Measurements from ENCODE around the gene AFF1. TPM values are rescaled to one million over a fixed set of nuclear protein-coding genes. Genes with fewer than 3 reads are reported as not detected.

Gene AFF1
- total and polyA plus RNA-seq, 2 donors (not counting 1 experiment from before 2014, with no cell fraction given), result 15.5 to 21.1 TPM

DNA sequence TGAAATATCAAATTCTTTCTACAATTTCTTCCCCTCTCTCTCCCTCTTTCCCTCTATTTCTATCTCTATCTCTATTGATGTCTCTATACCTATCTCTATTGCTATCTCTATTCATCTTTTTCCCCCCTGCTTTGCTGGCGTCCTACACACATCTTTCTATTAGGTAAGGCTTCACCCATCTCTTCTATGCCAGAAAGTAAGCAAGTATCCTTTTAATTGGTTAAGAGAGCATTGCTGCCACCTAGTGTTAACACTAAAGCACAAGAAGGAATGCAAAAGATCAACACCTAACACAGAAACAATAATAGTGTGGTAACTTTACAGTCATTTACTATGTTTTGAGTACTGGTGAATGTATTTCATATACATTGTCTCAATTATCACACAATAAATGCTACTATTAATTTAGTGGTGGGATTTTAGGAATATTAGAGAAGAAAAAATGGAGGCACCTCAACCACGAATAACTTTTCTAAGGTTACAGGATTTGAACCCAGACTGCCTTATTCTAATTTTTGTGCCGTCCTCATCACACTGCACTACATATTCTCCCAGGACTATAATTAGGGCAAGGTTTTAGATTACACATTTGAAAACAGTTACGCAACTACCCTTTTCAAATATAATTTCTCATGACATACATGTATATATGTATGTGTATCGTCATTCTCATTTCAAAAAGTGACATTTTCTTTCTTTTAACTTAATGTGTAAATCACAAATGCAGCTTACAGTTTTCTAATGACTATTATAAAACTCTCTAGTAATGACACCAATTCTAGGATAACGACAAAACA is 38.9 kb upstream of the AFF1 start:
- Histone ChIP-seq H3K27me3 (ENCODE audit: control insufficient read depth, insufficient read depth, low read length) (no peaks in the 10 kb centered on the region), H3K9me3 (ENCODE audit: control insufficient read depth, insufficient read depth, low read depth, low read length) (no peaks in the 10 kb centered on the region), H3K4me2 (ENCODE audit: extremely low read depth, insufficient read depth, low read length) (no peak overlapping the region), H3K4me3 (replicated peaks in 1 of 4; ENCODE audit: control extremely low read depth in 1 of 4, insufficient read depth in 1 of 4, low read depth in 3 of 4, low read length in 4 of 4) (no peak overlapping the region), H3K36me3 (ENCODE audit: control insufficient read depth, insufficient read depth, low read length) (no peaks in the 10 kb centered on the region), H2AFZ (ENCODE audit: low read length) (no peak overlapping the region), H3K4me1 (ENCODE audit: control insufficient read depth, extremely low read depth, insufficient read depth, low read length) (peaks cover 2% of the 10 kb centered on the region), H3K79me2 (ENCODE audit: control insufficient read depth, insufficient read depth, low read length) (no peaks in the 10 kb centered on the region), H3K27ac (ENCODE audit: insufficient read depth, low read length) (no peak overlapping the region), H4K20me1 (ENCODE audit: control insufficient read depth, extremely low read depth, insufficient read depth, low read length) (no peaks in the 10 kb centered on the region), H3K9ac (ENCODE audit: insufficient read depth, low read length) (no peak overlapping the region)
- TF ChIP-seq, protein P1, sequence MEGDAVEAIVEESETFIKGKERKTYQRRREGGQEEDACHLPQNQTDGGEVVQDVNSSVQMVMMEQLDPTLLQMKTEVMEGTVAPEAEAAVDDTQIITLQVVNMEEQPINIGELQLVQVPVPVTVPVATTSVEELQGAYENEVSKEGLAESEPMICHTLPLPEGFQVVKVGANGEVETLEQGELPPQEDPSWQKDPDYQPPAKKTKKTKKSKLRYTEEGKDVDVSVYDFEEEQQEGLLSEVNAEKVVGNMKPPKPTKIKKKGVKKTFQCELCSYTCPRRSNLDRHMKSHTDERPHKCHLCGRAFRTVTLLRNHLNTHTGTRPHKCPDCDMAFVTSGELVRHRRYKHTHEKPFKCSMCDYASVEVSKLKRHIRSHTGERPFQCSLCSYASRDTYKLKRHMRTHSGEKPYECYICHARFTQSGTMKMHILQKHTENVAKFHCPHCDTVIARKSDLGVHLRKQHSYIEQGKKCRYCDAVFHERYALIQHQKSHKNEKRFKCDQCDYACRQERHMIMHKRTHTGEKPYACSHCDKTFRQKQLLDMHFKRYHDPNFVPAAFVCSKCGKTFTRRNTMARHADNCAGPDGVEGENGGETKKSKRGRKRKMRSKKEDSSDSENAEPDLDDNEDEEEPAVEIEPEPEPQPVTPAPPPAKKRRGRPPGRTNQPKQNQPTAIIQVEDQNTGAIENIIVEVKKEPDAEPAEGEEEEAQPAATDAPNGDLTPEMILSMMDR (conservative IDR thresholded peaks at IDR 0.05 in 1 of 2, IDR thresholded peaks at IDR 0.05 in 1 of 2; ENCODE audit: low read depth in 1 of 2, low read length in 2 of 2), result peak; percentile 47 to 65
- TF ChIP-seq EZH2 (IDR thresholded peaks at IDR 0.05; ENCODE audit: low read length, missing control alignments), result no peak
- DNase-seq (ENCODE audit: low read depth in 2 of 2), result peak; percentile 64 to 81

DNA sequence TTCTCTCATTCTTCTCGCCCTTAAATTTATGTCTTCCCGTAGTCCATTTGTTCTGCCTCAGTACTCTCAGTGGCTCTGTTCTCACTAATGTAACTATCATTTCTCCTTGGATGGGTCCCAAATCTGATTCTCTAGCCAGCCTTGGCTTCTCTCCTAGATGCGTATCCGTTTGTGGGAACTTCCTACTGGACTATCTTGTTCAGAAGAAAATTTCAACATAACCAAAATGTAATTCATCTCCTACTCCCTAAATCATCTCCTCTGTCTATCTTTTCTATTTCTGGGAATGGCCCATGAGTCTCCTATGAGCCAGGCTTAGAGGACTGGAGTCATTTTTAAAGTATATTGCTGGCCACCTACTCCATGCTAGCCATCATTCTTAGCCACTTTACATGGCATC is 38.2 kb upstream of the AFF1 start:
- Histone ChIP-seq H3K4me3 (replicated peaks in 1 of 4; ENCODE audit: control extremely low read depth in 1 of 4, insufficient read depth in 1 of 4, low read depth in 3 of 4, low read length in 4 of 4) (no peak overlapping the region), H3K9ac (ENCODE audit: insufficient read depth, low read length) (no peak overlapping the region), H4K20me1 (ENCODE audit: control insufficient read depth, extremely low read depth, insufficient read depth, low read length) (no peaks in the 10 kb centered on the region), H3K4me2 (ENCODE audit: extremely low read depth, insufficient read depth, low read length) (no peak overlapping the region), H3K27ac (ENCODE audit: insufficient read depth, low read length) (no peak overlapping the region), H3K9me3 (ENCODE audit: control insufficient read depth, insufficient read depth, low read depth, low read length) (no peaks in the 10 kb centered on the region), H2AFZ (ENCODE audit: low read length) (no peak overlapping the region), H3K79me2 (ENCODE audit: control insufficient read depth, insufficient read depth, low read length) (no peaks in the 10 kb centered on the region), H3K27me3 (ENCODE audit: control insufficient read depth, insufficient read depth, low read length) (no peaks in the 10 kb centered on the region), H3K4me1 (ENCODE audit: control insufficient read depth, extremely low read depth, insufficient read depth, low read length) (peaks cover 2% of the 10 kb centered on the region), H3K36me3 (ENCODE audit: control insufficient read depth, insufficient read depth, low read length) (no peaks in the 10 kb centered on the region)
- TF ChIP-seq, protein P1 (conservative IDR thresholded peaks at IDR 0.05 in 1 of 2, IDR thresholded peaks at IDR 0.05 in 1 of 2; ENCODE audit: low read depth in 1 of 2, low read length in 2 of 2), result no peak
- no peak for TF ChIP-seq EZH2 (IDR thresholded peaks at IDR 0.05; ENCODE audit: low read length, missing control alignments)
- peak; percentile 29 to 30 for DNase-seq (ENCODE audit: low read depth in 2 of 2)

DNA sequence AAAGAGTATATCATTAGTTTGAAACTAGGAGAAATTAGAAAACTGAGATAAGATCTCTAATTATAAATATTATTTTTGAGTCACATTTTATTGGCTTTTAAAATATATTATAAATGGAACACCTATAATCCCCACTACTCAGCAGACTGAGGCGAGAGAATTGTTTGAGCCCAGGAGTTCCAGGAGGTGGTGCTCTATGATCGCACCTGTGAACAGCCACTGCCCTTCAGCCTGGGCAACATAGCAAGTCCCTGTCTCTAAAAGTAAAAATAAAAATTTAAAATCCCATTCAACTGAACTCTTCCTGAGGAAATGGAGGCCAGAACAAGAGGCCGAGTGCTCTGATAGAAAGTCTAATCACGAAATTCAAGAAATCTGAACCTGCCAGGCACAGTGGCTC is 36.2 kb upstream of the AFF1 start:
- Histone ChIP-seq H4K20me1 (ENCODE audit: control insufficient read depth, extremely low read depth, insufficient read depth, low read length) (no peaks in the 10 kb centered on the region), H3K27me3 (ENCODE audit: control insufficient read depth, insufficient read depth, low read length) (no peaks in the 10 kb centered on the region), H3K9ac (ENCODE audit: insufficient read depth, low read length) (no peak overlapping the region), H3K9me3 (ENCODE audit: control insufficient read depth, insufficient read depth, low read depth, low read length) (no peaks in the 10 kb centered on the region), H3K4me3 (replicated peaks in 1 of 4; ENCODE audit: control extremely low read depth in 1 of 4, insufficient read depth in 1 of 4, low read depth in 3 of 4, low read length in 4 of 4) (no peak overlapping the region), H3K36me3 (ENCODE audit: control insufficient read depth, insufficient read depth, low read length) (no peaks in the 10 kb centered on the region), H3K4me2 (ENCODE audit: extremely low read depth, insufficient read depth, low read length) (no peak overlapping the region), H3K27ac (ENCODE audit: insufficient read depth, low read length) (no peak overlapping the region), H2AFZ (ENCODE audit: low read length) (no peak overlapping the region), H3K79me2 (ENCODE audit: control insufficient read depth, insufficient read depth, low read length) (no peaks in the 10 kb centered on the region), H3K4me1 (ENCODE audit: control insufficient read depth, extremely low read depth, insufficient read depth, low read length) (peaks cover 2% of the 10 kb centered on the region)
- no peak for DNase-seq (ENCODE audit: low read depth in 2 of 2)
- TF ChIP-seq, protein P1 (conservative IDR thresholded peaks at IDR 0.05 in 1 of 2, IDR thresholded peaks at IDR 0.05 in 1 of 2; ENCODE audit: low read depth in 1 of 2, low read length in 2 of 2), result no peak
- no peak for TF ChIP-seq EZH2 (IDR thresholded peaks at IDR 0.05; ENCODE audit: low read length, missing control alignments)
